Measurements from ENCODE around the gene MRPL51. TPM values are rescaled to one million over a fixed set of nuclear protein-coding genes. Genes with fewer than 3 reads are reported as not detected.

The MRPL51 gene
- polyA plus RNA-seq, 1 donor (not counting 4 experiments of a cell fraction or from before 2014, with no cell fraction given), result 184 TPM

DNA sequence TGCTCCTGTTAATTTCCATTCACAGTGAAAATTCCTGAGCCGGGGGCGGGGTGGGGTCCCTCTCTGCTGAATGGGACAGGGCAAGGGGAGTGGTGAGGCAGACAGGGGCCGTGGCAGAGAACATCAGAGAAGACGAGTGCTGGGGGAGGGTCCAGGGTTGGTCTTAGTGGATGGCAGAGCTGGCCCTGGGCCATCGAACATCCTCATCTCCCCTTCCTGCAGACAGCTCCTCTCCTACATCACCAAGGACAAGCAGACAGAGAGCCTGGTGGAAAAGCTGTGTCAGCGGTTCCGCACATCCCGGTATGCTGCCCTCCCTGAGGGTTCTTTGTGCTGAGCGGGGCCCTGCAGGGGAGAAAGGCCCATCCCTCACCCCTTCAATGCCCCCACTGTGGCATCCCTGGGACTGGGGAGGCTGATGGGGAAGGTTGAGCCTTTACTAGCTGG lies 36.3 kb upstream of the MRPL51 start:
- TF ChIP-seq, protein P1, sequence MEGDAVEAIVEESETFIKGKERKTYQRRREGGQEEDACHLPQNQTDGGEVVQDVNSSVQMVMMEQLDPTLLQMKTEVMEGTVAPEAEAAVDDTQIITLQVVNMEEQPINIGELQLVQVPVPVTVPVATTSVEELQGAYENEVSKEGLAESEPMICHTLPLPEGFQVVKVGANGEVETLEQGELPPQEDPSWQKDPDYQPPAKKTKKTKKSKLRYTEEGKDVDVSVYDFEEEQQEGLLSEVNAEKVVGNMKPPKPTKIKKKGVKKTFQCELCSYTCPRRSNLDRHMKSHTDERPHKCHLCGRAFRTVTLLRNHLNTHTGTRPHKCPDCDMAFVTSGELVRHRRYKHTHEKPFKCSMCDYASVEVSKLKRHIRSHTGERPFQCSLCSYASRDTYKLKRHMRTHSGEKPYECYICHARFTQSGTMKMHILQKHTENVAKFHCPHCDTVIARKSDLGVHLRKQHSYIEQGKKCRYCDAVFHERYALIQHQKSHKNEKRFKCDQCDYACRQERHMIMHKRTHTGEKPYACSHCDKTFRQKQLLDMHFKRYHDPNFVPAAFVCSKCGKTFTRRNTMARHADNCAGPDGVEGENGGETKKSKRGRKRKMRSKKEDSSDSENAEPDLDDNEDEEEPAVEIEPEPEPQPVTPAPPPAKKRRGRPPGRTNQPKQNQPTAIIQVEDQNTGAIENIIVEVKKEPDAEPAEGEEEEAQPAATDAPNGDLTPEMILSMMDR (optimal IDR thresholded peaks at IDR 0.05 in 1 of 3, IDR thresholded peaks at IDR 0.05 in 1 of 3, conservative IDR thresholded peaks at IDR 0.05 in 1 of 3; ENCODE audit: extremely low read depth in 1 of 3, insufficient read depth in 2 of 3, low read length in 3 of 3), result no peak
- no peak for TF ChIP-seq EZH2 (IDR thresholded peaks at IDR 0.05; ENCODE audit: low read length)
- Histone ChIP-seq H3K9ac (ENCODE audit: control insufficient read depth, extremely low read depth, insufficient read depth, low read length) (peak overlapping the region; percentile 4), H3K36me3 (ENCODE audit: control insufficient read depth in 2 of 2, extremely low read depth in 1 of 2, insufficient read depth in 2 of 2, low read length in 2 of 2) (peaks cover 16 to 56% of the 10 kb centered on the region in 2 experiments), H3K79me2 (ENCODE audit: control insufficient read depth, insufficient read depth, low read length) (peaks cover under 1% of the 10 kb centered on the region), H3K4me3 (ENCODE audit: control insufficient read depth in 2 of 3, extremely low read depth in 1 of 3, insufficient read depth in 2 of 3, low read depth in 1 of 3, low read length in 3 of 3) (no peak overlapping the region), H3K9me3 (ENCODE audit: control insufficient read depth, low read depth, low read length) (no peaks in the 10 kb centered on the region), H3K27me3 (ENCODE audit: control insufficient read depth, extremely low read depth, insufficient read depth, low read length) (no peaks in the 10 kb centered on the region), H3K27ac (ENCODE audit: control insufficient read depth, insufficient read depth, low read length) (peak overlapping the region; percentile 20), H3K9me1 (ENCODE audit: control insufficient read depth, extremely low read depth, insufficient read depth, low read length) (no peaks in the 10 kb centered on the region), H3K4me1 (ENCODE audit: control insufficient read depth, extremely low read depth, insufficient read depth, low read length) (peaks cover 41% of the 10 kb centered on the region), H3K4me2 (ENCODE audit: control insufficient read depth, extremely low read depth, insufficient read depth, low read depth, low read length) (peak overlapping the region; percentile 39), H4K20me1 (ENCODE audit: control insufficient read depth, extremely low read depth, insufficient read depth, low read length) (no peaks in the 10 kb centered on the region), H2AFZ (ENCODE audit: control insufficient read depth, low read length) (no peak overlapping the region)
- FAIRE-seq (no peak), DNase-seq (ENCODE audit: low read depth, low spot score) (no peak)
- dilution Hi-C loops (cut with MboI; ENCODE audit: extremely low pct_ligation_motif_present, low sequenced_read_pairs), result no loop called here

DNA sequence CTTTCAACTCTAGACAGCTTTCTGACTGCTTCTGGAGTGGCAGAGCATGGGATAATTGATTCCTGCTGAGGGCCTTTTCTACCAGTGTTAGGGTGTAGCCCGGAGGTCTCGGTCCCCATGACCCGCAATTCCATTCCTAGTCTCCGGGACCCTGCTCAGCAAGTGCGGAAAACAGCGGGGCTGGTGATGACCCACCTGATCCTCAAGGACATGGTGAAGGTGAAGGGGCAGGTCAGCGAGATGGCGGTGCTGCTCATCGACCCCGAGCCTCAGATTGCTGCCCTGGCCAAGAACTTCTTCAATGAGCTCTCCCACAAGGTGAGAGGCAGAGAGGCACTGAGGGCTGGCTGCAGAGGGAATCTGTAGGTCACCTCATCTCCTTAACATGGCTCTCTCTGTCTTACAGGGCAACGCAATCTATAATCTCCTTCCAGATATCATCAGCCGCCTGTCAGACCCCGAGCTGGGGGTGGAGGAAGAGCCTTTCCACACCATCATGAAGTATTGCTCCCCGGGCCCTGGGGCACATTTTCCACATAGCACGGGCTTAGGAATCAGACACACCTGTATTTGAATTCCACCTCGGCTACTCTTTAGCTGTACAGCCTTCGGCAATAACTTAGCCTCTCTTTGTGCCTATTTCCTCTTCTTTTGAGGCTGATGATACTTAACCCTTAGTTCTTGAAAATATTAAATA lies 35.6 kb upstream of the MRPL51 start:
- H3K27me3 ChIP-seq (ENCODE audit: control insufficient read depth, extremely low read depth, insufficient read depth, low read length), result no peaks in the 10 kb centered on the region
- no peaks in the 10 kb centered on the region for H4K20me1 ChIP-seq (ENCODE audit: control insufficient read depth, extremely low read depth, insufficient read depth, low read length)
- H3K9ac ChIP-seq (ENCODE audit: control insufficient read depth, extremely low read depth, insufficient read depth, low read length), result peak overlapping the region; percentile 4
- no peaks in the 10 kb centered on the region for H3K9me1 ChIP-seq (ENCODE audit: control insufficient read depth, extremely low read depth, insufficient read depth, low read length)
- H3K4me2 ChIP-seq (ENCODE audit: control insufficient read depth, extremely low read depth, insufficient read depth, low read depth, low read length), result peak overlapping the region; percentile 39
- FAIRE-seq (peak; percentile 39), DNase-seq (ENCODE audit: low read depth, low spot score) (no peak)
- peaks cover 18 to 60% of the 10 kb centered on the region in 2 experiments for H3K36me3 ChIP-seq (ENCODE audit: control insufficient read depth in 2 of 2, extremely low read depth in 1 of 2, insufficient read depth in 2 of 2, low read length in 2 of 2)
- peaks cover 39% of the 10 kb centered on the region for H3K4me1 ChIP-seq (ENCODE audit: control insufficient read depth, extremely low read depth, insufficient read depth, low read length)
- peak overlapping the region; percentile 23 for H3K27ac ChIP-seq (ENCODE audit: control insufficient read depth, insufficient read depth, low read length)
- no peak for TF ChIP-seq EZH2 (IDR thresholded peaks at IDR 0.05; ENCODE audit: low read length)
- TF ChIP-seq, protein P1 (optimal IDR thresholded peaks at IDR 0.05 in 1 of 3, IDR thresholded peaks at IDR 0.05 in 1 of 3, conservative IDR thresholded peaks at IDR 0.05 in 1 of 3; ENCODE audit: extremely low read depth in 1 of 3, insufficient read depth in 2 of 3, low read length in 3 of 3), result no peak
- no peaks in the 10 kb centered on the region for H3K79me2 ChIP-seq (ENCODE audit: control insufficient read depth, insufficient read depth, low read length)
- H3K9me3 ChIP-seq (ENCODE audit: control insufficient read depth, low read depth, low read length), result no peaks in the 10 kb centered on the region
- no peak overlapping the region for H3K4me3 ChIP-seq (ENCODE audit: control insufficient read depth in 2 of 3, extremely low read depth in 1 of 3, insufficient read depth in 2 of 3, low read depth in 1 of 3, low read length in 3 of 3)
- no peak overlapping the region for H2AFZ ChIP-seq (ENCODE audit: control insufficient read depth, low read length)
- dilution Hi-C loops (cut with MboI; ENCODE audit: extremely low pct_ligation_motif_present, low sequenced_read_pairs), result no loop called here

Data from keratinocyte (primary cell).